AG04449 (cell line): ENCODE results near the gene MS4A2.

Experiments used
- CTCF ChIA-PET: fragments of 350-600 bp; formaldehyde crosslinking; extraction: SDS; loops from one replicate; lab custom pipeline; 2021; ENCODE audit warnings: antibody characterized with exemption; lab: Yijun Ruan, JAX
- POLR2A ChIA-PET: fragments of 400-600, 350-600 bp; formaldehyde crosslinking; extraction: SDS; loops from one replicate; lab custom pipeline; 2020; ENCODE audit warnings: antibody characterized with exemption, inconsistent platforms; lab: Yijun Ruan, JAX
- DNase-seq: peaks from one replicate; pipeline ENCODE4 v3.0.0-alpha.2; 2010; ENCODE audit warnings: low read depth, low spot score
- H3K4me3 ChIP-seq: 2 replicates; pipeline ENCODE4 v1.5.1; 2011; ENCODE audit warnings: low read depth, mild to moderate bottlenecking, control low read depth, low read length
- TF ChIP-seq, protein P1 (sequence below): IDR thresholded peaks from one replicate; pipeline ENCODE4 v1.5.1; 2011; ENCODE audit warnings: mild to moderate bottlenecking, moderate library complexity, low read length, control low read depth, inconsistent platforms; ENCODE audit not compliant: insufficient read depth; ENCODE audit errors: missing control alignments

The MS4A2 gene

DNA sequence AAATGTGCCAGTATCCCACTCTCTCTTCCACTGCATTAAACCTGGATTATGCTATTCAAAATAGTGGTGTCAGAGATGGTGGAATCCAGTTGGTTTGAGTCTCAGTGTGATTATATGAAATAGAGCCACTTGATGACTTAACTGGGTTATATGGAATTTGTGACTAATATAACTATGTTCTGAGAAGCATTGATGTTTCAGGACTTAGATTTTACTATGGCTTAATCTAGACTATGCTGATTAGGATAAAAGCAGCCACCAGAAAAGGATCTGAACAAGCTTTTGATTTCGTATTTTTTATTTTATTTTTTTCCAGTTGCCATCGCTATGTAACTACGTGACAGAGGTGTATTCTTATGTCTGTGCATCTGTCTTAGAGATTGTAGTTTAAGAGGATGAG is 55.3 kb downstream of the MS4A2 start:
- no peak for DNase-seq
- CTCF ChIA-PET = no interaction called here
- POLR2A ChIA-PET = no interaction called here
- no peak overlapping the region for H3K4me3 ChIP-seq
- TF ChIP-seq, protein P1, sequence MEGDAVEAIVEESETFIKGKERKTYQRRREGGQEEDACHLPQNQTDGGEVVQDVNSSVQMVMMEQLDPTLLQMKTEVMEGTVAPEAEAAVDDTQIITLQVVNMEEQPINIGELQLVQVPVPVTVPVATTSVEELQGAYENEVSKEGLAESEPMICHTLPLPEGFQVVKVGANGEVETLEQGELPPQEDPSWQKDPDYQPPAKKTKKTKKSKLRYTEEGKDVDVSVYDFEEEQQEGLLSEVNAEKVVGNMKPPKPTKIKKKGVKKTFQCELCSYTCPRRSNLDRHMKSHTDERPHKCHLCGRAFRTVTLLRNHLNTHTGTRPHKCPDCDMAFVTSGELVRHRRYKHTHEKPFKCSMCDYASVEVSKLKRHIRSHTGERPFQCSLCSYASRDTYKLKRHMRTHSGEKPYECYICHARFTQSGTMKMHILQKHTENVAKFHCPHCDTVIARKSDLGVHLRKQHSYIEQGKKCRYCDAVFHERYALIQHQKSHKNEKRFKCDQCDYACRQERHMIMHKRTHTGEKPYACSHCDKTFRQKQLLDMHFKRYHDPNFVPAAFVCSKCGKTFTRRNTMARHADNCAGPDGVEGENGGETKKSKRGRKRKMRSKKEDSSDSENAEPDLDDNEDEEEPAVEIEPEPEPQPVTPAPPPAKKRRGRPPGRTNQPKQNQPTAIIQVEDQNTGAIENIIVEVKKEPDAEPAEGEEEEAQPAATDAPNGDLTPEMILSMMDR = no peak

DNA sequence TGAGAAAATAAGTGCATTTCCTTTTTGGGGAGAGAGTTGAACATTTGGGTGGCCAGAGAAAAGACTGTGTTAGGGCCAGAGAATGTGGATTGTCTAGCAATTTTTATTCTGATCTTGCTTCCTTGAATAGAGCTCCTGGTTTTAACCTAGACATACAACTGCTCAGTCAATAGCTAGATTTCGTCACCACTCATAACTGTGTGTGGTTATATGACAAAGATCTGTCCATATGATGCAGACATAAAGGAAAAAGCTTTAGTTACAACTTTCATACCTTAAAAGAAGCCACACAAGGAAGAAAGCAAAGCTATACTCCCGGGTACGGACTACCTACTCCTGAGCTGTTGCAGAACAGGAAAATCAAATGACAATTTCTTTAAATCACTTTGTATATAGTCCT is 57.2 kb downstream of the MS4A2 start:
- no peak overlapping the region for H3K4me3 ChIP-seq
- CTCF ChIA-PET = no interaction called here
- DNase-seq = no peak
- POLR2A ChIA-PET = no interaction called here
- TF ChIP-seq, protein P1 = no peak
